GM10847 (cell line): ENCODE data around the gene CLSTN2.

Source experiments
- POLR2A ChIP-seq: IDR thresholded peaks from 2 replicates; pipeline ENCODE4 v1.6.1; 2011; ENCODE audit not compliant: insufficient read length; ENCODE audit errors: extremely low read depth

CLSTN2 gene

DNA sequence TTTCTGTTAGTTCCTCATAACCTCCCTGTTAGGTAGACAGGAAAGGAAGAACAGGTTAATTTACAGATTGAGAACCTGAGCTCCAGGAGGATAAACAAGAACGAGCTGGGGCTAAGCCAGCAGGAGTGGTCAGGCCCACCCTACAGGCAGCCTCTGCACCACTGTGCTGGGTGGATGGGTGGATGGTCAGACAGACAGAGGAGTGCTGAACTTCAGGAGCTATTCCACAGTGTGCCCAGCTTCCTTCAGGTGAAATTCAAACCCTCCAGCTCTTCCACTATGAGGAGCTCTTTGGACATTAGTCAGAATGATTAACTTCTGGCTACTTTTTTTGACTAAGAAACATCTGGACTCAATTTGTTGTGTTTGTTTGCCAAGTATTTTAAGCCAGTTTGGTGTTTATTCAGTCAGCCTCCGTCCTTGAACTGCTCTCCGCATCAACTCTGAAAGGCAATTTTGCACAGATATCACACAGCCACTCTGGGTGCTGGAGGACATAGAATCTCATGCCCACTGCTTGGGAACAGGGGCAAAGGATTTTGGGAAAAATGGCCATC is 361.9 kb downstream of the CLSTN2 start:
- TF ChIP-seq POLR2A, result no peak

DNA sequence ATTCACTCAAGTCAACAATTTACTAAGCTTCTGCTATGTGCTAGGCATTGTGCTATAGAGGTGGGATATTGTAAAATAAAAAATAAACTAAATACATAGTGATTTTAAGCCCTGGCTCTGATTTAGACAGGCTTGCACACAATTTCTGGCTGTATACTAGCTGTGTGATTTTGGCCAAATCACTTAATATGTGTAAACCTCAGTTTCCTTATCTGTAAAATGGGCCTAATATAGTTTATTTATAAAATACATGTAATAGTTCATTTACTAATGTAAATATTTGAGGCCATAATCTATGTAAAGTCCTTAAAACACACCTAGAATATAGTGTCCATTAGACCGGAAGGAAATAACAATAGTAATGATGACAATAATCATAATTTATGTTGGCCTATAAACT is 363.1 kb downstream of the CLSTN2 start:
- no peak for TF ChIP-seq POLR2A

DNA sequence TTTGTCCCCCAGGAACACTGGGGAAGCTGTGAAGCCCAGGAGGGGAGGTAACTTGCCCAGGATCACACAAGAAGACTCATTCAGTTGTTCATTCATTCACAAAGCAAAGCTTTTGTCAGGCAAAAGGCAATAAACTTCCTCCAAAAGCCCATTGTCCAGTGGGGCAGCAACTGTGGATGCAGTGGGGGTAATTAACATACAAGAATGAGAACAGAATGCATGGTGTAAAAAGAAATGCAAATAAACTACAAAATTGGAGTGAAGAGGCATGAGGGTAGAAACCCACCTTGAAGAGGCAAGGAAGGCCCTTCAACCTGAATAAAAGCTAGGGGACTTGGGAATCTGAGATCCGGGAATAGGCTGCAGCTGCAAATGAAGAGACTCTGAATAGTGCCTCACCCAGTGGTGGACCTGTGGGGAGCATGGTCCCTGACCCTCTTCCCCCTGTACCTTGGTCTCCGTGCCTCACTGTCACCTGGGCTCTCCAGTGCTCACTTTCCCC is 363.6 kb downstream of the CLSTN2 start:
- no peak for TF ChIP-seq POLR2A

DNA sequence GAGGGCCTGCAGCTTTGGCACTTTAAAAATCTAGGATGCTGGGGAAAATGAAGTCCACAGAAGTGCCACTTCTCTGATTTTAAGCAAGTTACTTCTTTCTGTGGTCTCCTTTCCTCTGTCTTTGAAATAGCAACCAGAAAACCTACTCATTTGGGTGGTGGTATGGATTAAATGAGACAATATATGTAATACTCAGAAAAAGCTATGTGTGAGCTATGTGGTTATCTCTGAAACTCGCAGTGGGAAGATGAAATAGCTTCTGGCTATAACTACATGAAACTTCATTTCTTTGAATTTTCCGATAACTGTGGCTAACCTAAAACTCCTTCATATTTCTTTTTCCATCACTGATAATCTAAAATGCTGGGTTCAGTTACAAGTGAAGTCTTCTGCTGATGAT is 368.9 kb downstream of the CLSTN2 start:
- TF ChIP-seq POLR2A, result no peak

DNA sequence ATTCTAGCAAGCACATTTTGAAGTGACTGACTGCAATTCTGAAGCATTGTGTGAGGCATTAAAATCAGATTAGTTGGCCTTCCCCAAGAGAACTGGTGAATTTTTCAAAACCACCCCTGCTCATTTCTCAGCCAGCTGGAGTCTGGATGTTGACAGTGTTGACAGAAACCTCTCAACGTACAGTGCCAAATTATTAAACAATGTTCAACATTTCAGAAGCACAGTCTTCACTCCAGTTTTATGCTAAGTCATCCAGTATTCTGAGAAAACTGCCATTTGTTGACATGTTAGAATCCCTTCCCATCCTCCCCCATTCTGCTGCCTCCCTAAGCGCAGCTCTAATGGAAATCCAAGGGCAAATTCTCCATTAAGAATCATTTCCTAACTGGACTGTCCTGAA is 373.6 kb downstream of the CLSTN2 start:
- TF ChIP-seq POLR2A, result no peak

DNA sequence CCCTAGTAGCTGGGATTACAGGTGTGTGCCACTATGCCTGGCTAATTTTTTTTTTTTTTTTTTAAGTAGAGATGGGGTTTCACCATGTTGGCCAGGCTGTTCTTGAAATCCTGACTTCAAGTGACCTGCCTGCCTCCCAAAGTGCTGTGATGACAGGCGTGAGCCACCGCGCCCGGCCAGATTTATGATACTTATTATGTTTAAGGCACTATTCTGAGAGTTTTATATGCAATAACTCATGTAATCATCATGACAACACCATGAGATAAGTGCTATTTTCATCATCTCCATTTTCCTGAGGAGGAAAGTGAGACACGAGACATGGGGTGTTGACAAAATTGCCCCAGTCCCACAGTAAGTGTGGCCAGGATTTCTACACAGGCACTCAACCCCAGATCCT is 376.4 kb downstream of the CLSTN2 start:
- TF ChIP-seq POLR2A, result no peak

DNA sequence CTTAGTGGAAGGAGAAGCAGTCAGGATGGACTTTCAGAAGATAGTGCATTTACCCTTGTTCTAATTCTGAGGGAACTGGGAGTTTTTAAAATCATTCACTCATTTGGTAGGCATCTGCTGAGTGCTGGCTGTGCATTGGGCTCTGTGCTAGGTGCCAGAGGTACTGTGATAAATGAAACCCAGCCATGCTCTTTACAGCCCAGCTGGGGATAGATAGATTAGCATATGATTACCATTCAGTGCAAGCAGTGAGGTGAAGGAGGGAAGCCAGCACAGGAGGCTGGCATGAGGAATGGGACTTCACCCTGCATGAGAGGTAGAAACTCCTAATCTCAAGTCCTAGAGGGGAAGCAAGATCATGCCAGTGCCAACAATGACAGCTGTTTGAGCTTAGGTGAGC is 381.0 kb downstream of the CLSTN2 start:
- no peak for TF ChIP-seq POLR2A

DNA sequence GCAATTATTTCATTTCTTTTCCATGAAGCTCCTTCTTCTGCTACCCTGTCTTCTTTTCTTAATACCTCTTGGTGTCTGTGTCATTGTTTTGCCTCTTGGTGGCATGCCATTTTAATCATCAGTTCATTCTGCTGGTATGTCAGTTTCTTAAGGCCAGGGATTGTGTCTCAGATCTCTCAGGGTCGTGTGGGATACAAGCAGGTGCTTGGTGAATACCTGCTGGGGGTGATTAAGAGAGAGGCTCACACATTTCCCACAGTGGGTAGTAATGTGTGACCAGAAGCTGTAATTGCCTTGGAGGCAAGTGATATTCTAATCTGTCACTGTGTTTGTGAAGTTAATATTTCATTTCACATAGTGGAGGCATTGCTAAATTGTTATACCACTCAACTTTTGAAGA is 381.5 kb downstream of the CLSTN2 start:
- TF ChIP-seq POLR2A, result no peak

DNA sequence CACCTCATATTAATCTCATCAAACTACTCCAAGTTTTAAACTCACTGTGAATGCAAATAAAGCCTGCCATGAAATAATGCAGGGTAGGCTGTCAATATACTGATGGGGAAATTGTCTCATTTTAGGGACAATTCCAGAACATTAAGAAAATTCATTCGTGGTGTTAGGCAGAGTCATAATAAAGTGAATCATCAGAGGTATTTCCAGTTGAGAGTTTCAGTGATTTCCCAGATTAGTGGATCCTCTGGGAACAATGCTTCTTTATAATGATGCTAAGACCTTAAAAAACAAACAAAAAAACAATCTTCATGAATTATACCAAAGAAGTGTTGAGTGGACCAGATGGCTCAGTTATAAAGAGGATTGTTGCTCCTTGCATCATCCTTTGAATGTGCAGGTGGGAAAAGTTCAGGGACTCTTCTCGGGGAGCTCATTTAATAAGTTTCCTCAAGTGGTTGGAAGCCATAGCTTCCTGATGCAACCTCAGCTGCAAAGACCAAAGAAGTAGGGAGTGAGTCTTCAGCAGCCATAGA is 381.9 kb downstream of the CLSTN2 start:
- no peak for TF ChIP-seq POLR2A

DNA sequence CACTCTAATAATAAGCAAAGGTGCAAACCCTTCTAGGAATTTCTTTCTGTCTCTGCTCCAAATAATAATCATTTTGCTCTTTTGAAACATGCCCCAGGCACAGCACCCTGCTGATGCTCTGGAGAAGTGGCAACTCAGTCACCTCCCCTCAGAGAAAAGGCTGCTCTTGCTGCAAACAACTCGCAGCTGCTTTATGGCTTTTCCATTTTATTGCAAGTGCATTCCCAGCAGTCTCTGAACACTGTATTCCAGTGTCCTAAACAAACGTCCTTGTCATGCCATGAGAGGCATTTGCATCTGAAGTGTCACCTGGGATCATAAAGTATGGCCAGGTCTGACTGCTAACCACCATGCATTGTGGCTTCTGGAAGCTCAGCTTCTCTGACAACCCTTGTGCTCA is 384.8 kb downstream of the CLSTN2 start:
- TF ChIP-seq POLR2A, result no peak

DNA sequence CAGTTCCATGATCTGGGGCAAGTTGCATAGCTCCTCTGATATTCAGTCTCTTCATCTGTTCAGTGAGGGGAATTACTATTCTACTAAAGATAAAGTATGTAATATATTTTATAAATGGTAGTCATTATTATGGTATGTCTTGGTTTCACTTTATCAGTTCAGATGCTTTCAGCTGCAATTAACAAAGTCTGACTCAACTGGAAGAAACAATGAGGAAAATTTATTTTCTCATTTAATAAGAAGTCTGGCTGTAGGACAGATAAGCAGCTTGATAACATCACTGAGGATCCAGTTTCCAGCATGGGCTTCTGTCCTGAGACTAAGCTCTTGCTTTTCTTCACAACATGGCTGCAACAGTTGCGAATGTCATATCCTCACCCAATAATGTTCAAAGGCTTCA is 388.6 kb downstream of the CLSTN2 start:
- TF ChIP-seq POLR2A, result no peak

DNA sequence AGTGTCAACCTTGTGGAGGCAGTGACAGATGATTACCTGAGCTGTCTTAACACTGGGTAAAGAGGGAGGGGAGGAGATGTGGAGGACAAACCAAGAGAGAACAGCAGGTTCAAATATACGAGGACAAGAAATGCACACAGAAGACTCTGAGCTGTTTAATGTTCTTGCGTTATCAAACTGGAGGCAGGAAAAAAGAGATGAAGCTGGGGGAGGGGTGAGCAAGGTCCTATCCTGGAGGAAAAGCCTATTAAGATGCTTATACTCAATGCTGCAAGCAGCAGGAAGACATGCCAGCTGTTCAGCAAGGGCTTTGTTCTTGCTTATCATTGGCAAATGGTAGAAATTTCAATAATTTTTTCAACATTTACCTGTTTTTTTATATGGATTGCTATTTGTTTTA is 397.1 kb downstream of the CLSTN2 start:
- TF ChIP-seq POLR2A, result no peak

DNA sequence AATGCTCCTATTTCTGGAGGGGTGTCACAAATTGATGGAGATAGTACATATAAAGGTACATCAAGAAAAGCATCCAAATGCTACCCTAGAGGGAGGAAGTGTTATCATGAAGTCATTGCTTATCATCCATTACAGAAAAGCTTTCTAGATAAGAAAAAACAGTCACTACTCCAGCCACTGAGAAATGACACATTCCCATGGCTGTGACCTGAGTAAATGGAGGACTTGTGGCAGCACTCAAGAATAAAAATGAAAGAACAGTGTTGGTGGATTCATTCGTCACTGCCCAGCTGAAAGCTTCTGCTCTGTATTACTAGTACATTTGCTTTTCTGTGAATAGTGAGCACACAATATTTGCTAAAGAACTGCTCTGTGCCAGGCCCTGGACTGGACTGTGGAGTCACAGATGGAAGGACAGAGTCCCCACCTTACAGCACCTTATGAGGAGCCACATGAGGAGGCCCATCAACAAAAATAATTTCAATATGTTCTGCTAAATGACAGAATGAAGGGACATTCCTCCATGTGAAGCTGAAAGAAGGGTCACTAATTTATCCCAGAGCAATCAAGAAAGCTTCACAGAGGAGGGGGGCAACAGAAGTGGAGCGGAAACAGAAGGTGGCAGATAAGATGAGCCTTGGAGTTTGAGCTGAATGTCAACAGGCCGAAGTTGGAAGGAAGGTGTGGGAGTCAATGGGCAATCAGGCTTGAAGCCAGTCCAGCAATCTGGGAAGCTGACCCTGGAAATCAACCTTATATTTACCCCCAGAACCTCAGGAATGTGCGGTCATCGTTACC is 399.3 kb downstream of the CLSTN2 start:
- TF ChIP-seq POLR2A, result no peak

DNA sequence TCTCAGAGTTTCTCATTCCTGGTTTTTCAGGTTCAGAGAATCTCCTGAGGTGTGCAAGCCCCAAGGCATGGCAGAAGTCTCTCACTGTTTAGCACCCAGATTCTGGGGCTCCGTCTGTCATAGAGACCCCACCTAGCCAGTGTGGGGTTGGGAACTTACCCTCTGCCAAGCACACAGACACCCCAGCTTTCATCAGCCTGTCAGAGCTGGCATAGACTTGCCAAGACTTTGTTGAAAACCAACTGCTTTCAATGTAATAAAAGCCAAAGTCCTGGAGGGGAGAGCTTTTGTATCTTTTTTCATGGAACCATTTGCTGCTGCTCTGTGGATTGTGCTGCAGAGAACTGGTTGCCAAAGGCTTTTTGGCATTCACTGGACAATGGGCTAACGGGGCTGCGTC is 401.5 kb downstream of the CLSTN2 start:
- TF ChIP-seq POLR2A, result no peak

DNA sequence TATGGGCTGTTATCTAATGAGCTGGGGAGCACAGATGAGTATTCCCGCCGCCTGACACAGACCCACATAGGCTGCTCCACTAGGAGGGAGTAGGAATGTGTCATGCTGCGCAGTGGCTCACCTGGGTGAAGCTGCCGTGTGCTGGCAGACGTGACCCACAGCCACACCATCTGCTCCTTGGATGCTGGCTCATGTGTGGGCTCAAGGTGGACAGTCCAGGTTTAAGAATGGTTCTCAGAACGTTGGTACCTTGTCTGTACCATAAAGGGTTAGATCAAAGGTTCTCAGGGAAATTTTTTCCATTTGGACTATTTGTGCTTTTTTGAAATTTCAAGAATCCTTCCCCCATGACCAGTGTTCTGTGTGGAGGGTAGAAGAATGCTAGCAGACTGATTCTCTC is 403.9 kb downstream of the CLSTN2 start:
- TF ChIP-seq POLR2A, result no peak

DNA sequence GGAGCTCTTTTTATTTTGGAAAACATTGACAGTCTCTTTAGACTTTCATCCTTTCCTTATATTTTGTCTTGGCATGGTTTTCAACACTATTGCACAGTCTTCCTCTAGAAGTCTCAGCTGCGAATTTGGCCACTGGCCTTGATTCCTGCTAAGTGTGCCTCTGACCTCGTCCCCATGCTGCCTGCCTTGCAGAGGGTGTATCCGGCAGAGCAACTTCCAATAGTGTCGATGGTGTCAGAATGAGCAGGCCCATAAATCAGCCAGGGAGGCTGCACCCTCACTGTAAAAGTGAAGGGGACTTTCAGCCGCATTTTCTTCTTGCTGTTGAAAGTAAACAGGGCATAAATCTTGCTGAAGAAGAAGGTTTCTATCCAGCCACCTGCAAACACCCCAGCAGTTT is 406.2 kb downstream of the CLSTN2 start:
- no peak for TF ChIP-seq POLR2A
